ENCODE measurements around the gene SRC.

The SRC gene

DNA sequence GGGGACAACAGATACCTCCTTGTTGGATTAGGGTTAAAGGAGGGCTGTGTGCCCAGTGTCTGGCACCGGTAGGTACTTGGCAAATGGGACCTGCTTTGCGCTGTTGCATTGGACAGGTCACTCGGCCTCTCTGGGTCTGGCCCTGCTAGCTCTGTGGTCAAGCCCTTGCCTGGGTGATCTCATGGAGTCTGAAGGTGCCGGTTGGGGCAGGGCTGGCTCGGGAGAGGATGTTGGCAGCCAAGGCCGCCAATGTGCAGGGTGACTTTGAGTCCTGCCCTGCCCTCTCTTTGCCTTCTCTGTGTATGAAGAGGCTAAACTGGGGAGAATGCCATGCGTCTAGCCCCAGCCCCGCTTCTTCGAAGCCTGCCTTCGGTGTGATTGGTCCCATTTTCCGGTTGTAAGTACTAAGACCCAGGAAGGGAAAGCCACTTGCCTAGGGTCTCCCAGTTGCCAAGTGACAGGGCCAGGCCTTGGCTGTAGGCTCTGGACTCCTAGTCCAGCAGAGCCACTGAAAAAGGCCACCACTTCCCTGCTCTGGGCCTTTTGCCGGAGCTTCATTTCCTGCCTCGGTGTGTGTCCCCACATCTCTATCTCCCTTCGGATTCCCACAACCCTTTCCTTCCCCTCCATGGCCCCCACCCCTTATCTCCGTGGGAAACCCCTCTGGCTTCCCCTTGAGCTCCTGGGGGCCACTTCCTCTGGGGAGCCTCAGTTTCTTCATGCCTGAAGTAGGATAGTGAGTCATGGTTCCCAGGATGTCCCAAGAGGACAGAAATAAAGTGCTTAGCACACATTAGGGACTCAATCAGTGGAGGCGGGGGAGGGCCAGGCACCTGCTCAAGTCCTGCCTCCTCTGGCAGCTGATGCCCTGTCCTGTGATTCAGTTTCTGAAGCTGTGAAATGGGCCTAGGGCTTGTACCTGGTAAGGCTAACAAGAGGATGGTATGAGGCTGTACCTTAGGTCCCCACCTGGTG lies 3.9 kb downstream of the SRC start:
- no peak for TF ChIP-seq CTCF (IDR thresholded peaks at IDR 0.05; ENCODE audit: control insufficient read depth, insufficient read depth, low read depth, low read length, missing control alignments)
- no peak for DNase-seq (ENCODE audit: low read depth)
- no peak overlapping the region for H3K4me3 ChIP-seq (ENCODE audit: control insufficient read depth, low read depth, low read length)

GRCh38 chr20:37350649-37351574 lies 5.0 kb downstream of the SRC start:
- no peak overlapping the region for H3K4me3 ChIP-seq (ENCODE audit: control insufficient read depth, low read depth, low read length)
- no peak for DNase-seq (ENCODE audit: low read depth)
- no peak for TF ChIP-seq CTCF (IDR thresholded peaks at IDR 0.05; ENCODE audit: control insufficient read depth, insufficient read depth, low read depth, low read length, missing control alignments)

DNA sequence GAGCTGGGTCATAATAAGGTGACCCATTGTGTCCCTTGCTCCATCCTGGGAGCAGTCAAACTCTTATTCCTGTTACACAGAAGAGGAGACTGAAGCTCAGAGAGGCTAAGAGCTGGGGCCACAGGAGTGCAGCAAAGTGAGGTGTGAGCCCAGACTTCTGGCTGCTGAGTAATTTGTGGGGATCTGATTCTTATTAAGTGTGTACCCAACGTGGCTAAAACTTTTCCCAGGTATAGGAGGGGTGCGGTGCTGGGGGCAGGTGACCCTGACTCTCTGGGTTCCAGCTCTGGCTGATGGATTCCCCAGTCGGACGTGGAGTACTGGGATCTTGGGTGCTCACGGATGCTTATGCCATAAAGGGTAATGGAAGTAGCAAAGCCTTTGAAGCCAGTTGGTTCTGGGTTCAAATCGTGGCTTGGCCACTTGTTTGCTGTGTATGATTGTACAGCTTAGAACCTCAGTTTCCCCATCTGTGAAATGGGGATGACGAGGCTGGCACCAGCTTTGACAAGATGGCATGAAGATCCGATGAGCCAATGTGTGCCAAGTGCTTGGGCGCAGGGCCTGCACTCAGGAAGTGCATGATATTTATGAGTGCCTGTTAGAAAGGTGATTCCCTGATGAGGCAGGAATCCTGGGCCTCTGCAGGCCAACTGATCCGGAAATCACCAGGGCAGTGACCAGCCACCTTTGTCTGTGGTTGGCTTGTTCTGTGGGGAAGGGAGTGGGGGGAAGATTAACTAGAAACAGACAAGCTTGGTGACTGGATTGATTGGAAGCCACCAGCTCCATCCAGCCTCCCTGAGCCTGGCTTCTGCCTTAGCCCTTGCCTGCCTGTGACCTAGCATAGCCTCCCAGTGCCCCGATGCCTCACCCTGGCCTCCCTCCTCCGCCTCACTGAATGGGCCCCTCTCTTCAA lies 6.0 kb downstream of the SRC start:
- TF ChIP-seq CTCF (IDR thresholded peaks at IDR 0.05; ENCODE audit: control insufficient read depth, insufficient read depth, low read depth, low read length, missing control alignments), result no peak
- no peak overlapping the region for H3K4me3 ChIP-seq (ENCODE audit: control insufficient read depth, low read depth, low read length)
- DNase-seq (ENCODE audit: low read depth), result no peak

DNA sequence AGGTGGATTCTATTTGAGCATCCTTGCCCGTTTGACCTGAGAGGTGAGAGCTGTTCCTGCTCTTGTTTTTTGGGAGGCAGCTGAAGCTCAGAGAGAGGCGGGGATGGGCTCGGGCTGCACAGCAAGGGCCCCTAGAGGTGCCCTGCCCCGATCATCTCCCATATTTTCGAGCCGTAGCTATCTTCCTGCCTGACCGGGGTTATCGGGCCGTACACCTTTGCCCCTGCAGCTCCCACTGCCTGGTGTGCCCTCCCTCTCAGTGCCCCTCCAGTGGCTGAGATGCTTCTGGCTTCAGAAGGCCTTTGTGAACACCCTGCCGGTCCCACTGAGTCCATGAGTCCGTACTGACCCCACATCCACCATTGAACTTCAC lies 6.7 kb downstream of the SRC start:
- no peak overlapping the region for H3K4me3 ChIP-seq (ENCODE audit: control insufficient read depth, low read depth, low read length)
- TF ChIP-seq CTCF (IDR thresholded peaks at IDR 0.05; ENCODE audit: control insufficient read depth, insufficient read depth, low read depth, low read length, missing control alignments), result no peak
- DNase-seq (ENCODE audit: low read depth), result no peak

DNA sequence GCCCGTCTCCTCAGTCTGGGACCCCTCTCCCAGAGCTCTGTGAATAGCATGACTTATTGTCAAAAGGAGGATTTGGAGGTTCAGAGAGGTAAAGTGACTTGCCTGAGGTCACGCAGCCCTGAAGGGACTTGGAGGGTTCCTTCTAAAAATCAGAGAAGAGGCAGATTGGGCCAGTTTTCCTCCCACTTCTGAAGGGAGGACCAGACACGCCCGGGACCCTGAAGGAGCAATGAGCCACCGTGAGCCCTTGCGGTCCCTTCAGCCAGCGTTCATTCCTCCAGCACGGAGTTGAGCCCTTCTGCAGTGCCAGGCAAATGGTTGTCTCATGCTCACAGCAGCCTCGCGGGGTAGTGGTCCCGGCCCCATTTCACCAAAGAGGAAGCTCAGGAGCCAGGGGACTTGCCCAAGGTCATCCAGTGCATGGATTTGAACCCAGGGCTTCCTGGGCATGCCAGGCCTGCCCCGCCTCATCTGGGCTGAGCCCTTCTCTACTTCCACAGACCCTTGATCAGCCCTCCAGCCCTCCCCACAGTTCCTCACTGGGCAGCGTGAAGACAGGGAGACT lies 7.4 kb downstream of the SRC start:
- no peak for DNase-seq (ENCODE audit: low read depth)
- no peak for TF ChIP-seq CTCF (IDR thresholded peaks at IDR 0.05; ENCODE audit: control insufficient read depth, insufficient read depth, low read depth, low read length, missing control alignments)
- no peak overlapping the region for H3K4me3 ChIP-seq (ENCODE audit: control insufficient read depth, low read depth, low read length)

Measured in AG09309 (cell line).